A673 (cell line): ENCODE measurements around the gene NABP1. TPM values are rescaled to one million over a fixed set of nuclear protein-coding genes. Genes with fewer than 3 reads are reported as not detected.

Experiments used
- BruUV-seq: library from RNA; stranded (reverse); fragments of 400-500 nt; replicated peaks from 2 replicates; lab custom pipeline; 2021; lab: Mats Ljungman, UMichigan
- CTCF ChIA-PET: fragments of 300-600 bp; sonication (Branson Sonifier 250); formaldehyde crosslinking; loops from one replicate; lab custom pipeline; 2022; ENCODE audit warnings: antibody characterized with exemption; lab: Charles Lee
- POLR2A ChIA-PET: fragments of 300-600 bp; sonication (Branson Sonifier 250); formaldehyde crosslinking; loops from one replicate; lab custom pipeline; 2022; ENCODE audit warnings: antibody characterized with exemption; ENCODE audit not compliant: low non-redundant PET; lab: Charles Lee
- DNase-seq: peaks from one replicate; pipeline ENCODE4 v3.0.0-alpha.2; 2015; ENCODE audit warnings: low spot score
- H3K27ac ChIP-seq: fragments of 200-600 bp; sonication (generic); 2 replicates; pipeline ENCODE4 v1.5.1; 2016; ENCODE audit warnings: mixed run types, low read depth, mild to moderate bottlenecking, mixed read lengths, antibody characterized with exemption, low read length; ENCODE audit not compliant: poor library complexity, severe bottlenecking
- H3K27me3 ChIP-seq: fragments of 200-600 bp; sonication (generic); replicated peaks from 2 replicates; pipeline ENCODE4 v1.6.1; 2017; ENCODE audit warnings: mixed run types, low read depth, mild to moderate bottlenecking, mixed read lengths, antibody characterized with exemption, low read length; ENCODE audit not compliant: insufficient read depth, poor library complexity
- H3K36me3 ChIP-seq: fragments of 200-600 bp; sonication (generic); 2 replicates; pipeline ENCODE4 v1.6.1; 2016; ENCODE audit warnings: mixed run types, mild to moderate bottlenecking, mixed read lengths, antibody characterized with exemption, low read length; ENCODE audit not compliant: insufficient read depth, poor library complexity, severe bottlenecking
- H3K4me1 ChIP-seq: fragments of 200-600 bp; sonication (generic); 2 replicates; pipeline ENCODE4 v1.6.1; 2017; ENCODE audit warnings: mixed run types, mild to moderate bottlenecking, mixed read lengths, antibody characterized with exemption, low read length; ENCODE audit not compliant: insufficient read depth, poor library complexity, severe bottlenecking
- H3K4me3 ChIP-seq: fragments of 200-600 bp; sonication (generic); 2 replicates; pipeline ENCODE4 v1.5.1; 2016; ENCODE audit warnings: low read depth, mixed run types, mild to moderate bottlenecking, mixed read lengths, low read length; ENCODE audit not compliant: poor library complexity, severe bottlenecking
- H3K9me3 ChIP-seq: fragments of 200-600 bp; sonication (generic); 2 replicates; pipeline ENCODE4 v1.6.1; 2016; ENCODE audit warnings: mixed run types, low read depth, mild to moderate bottlenecking, mixed read lengths, antibody characterized with exemption, low read length; ENCODE audit not compliant: poor library complexity, severe bottlenecking
- CTCF ChIP-seq: fragments of 300-800, 200-600 bp; sonication (generic); conservative IDR thresholded peaks from 2 replicates; pipeline ENCODE4 v1.5.1; 2017; ENCODE audit warnings: low read depth, mild to moderate bottlenecking, antibody characterized with exemption, low read length, moderate library complexity, mixed read lengths
- intact Hi-C: fragments of 100-400 bp; cut with micrococcal nuclease; formaldehyde crosslinking; loops from one replicate; pipeline ENCODE4 v1.10.0; 2022; ENCODE audit not compliant: unreplicated experiment
- total RNA-seq: library from RNA; stranded (reverse); gene quantifications from 2 replicates; pipeline ENCODE4 v1.2.3, GENCODE V29; 2021

Gene NABP1
- total RNA-seq, 1 experiment from 2014 or later: 38.4 TPM

GRCh38 chr2:191645032-191645431 lies 32.9 kb upstream of the NABP1 start:
- H3K27ac ChIP-seq: no peak overlapping the region
- H3K27me3 ChIP-seq: no peaks in the 10 kb centered on the region
- BruUV-seq: no TSS peak
- no peak for TF ChIP-seq CTCF
- no peaks in the 10 kb centered on the region for H3K4me1 ChIP-seq
- intact Hi-C loops: no loop called here
- no peaks in the 10 kb centered on the region for H3K36me3 ChIP-seq
- ChIA-PET CTCF (no interaction called here), POLR2A (no interaction called here)
- no peak for DNase-seq
- no peak overlapping the region for H3K4me3 ChIP-seq
- no peaks in the 10 kb centered on the region for H3K9me3 ChIP-seq

GRCh38 chr2:191645434-191646162 lies 32.3 kb upstream of the NABP1 start:
- DNase-seq: no peak
- no TSS peak for BruUV-seq
- POLR2A ChIA-PET: no interaction called here
- H3K9me3 ChIP-seq: no peaks in the 10 kb centered on the region
- no peak for TF ChIP-seq CTCF
- no peaks in the 10 kb centered on the region for H3K27me3 ChIP-seq
- CTCF ChIA-PET: no interaction called here
- no peak overlapping the region for H3K27ac ChIP-seq
- intact Hi-C loops: no loop called here
- H3K36me3 ChIP-seq: no peaks in the 10 kb centered on the region
- no peaks in the 10 kb centered on the region for H3K4me1 ChIP-seq
- H3K4me3 ChIP-seq: no peak overlapping the region

GRCh38 chr2:191646163-191646902 lies 31.6 kb upstream of the NABP1 start:
- no peak for DNase-seq
- POLR2A ChIA-PET: no interaction called here
- no peaks in the 10 kb centered on the region for H3K9me3 ChIP-seq
- intact Hi-C loops: no loop called here
- no peak for TF ChIP-seq CTCF
- no TSS peak for BruUV-seq
- H3K36me3 ChIP-seq: no peaks in the 10 kb centered on the region
- no peak overlapping the region for H3K27ac ChIP-seq
- no peaks in the 10 kb centered on the region for H3K27me3 ChIP-seq
- no peaks in the 10 kb centered on the region for H3K4me1 ChIP-seq
- CTCF ChIA-PET: no interaction called here
- no peak overlapping the region for H3K4me3 ChIP-seq
